PFSK-1 (cell line): ENCODE results near the gene DOCK1.

ENCODE experiments used
- FOXP2 ChIP-seq: optimal IDR thresholded peaks from 2 replicates; pipeline ENCODE3; 2011; ENCODE audit warnings: borderline replicate concordance, control low read depth, inconsistent platforms; ENCODE audit not compliant: insufficient read depth; ENCODE audit errors: extremely low read length, extremely low read depth
- POLR2AphosphoS5 ChIP-seq: IDR thresholded peaks from 2 replicates; pipeline ENCODE4 v1.6.1; 2012; ENCODE audit warnings: low read depth, mild to moderate bottlenecking, control low read depth, low read length, moderate library complexity
- REST ChIP-seq, 2 experiments: IDR thresholded peaks; 2 replicates each; pipeline versions ENCODE4 v1.6.1 to v1.8.0; 2011 to 2012; ENCODE audit warnings: low read depth in 2 of 2, low read length in 2 of 2, control low read depth in 1 of 2, inconsistent platforms in 1 of 2, mild to moderate bottlenecking in 1 of 2, moderate library complexity in 1 of 2; ENCODE audit not compliant: insufficient read depth in 1 of 2
- SIN3A ChIP-seq: IDR thresholded peaks from 2 replicates; pipeline ENCODE4 v1.6.1; 2012; ENCODE audit warnings: mild to moderate bottlenecking, low read length, moderate library complexity, borderline replicate concordance; ENCODE audit not compliant: insufficient read depth
- TAF1 ChIP-seq: IDR thresholded peaks from 2 replicates; pipeline ENCODE4 v1.6.1; 2012; ENCODE audit warnings: low read length, control low read depth, borderline replicate concordance; ENCODE audit not compliant: insufficient read depth

Gene DOCK1

GRCh38 chr10:127034034-127034633 lies 128.9 kb downstream of the DOCK1 start:
- TF ChIP-seq SIN3A (no peak), REST (IDR thresholded peaks at IDR 0.05; ENCODE audit: insufficient read depth in 1 of 2, low read depth in 2 of 2, low read length in 2 of 2) (no peak), TAF1 (no peak), FOXP2 (no peak), POLR2AphosphoS5 (no peak)

GRCh38 chr10:127034790-127035189 lies 129.6 kb downstream of the DOCK1 start:
- TF ChIP-seq POLR2AphosphoS5 (no peak), TAF1 (no peak), SIN3A (no peak), REST (IDR thresholded peaks at IDR 0.05; ENCODE audit: insufficient read depth in 1 of 2, low read depth in 2 of 2, low read length in 2 of 2) (no peak), FOXP2 (no peak)

- TF ChIP-seq POLR2AphosphoS5 (no peak), SIN3A (no peak), TAF1 (no peak), REST (IDR thresholded peaks at IDR 0.05; ENCODE audit: insufficient read depth in 1 of 2, low read depth in 2 of 2, low read length in 2 of 2) (no peak), FOXP2 (no peak)
Measured at GRCh38 chr10:127035827-127036226, 130.6 kb downstream of the DOCK1 start.

- TF ChIP-seq TAF1, result no peak
- TF ChIP-seq FOXP2, result no peak
- no peak for TF ChIP-seq SIN3A
- no peak for TF ChIP-seq REST (IDR thresholded peaks at IDR 0.05; ENCODE audit: insufficient read depth in 1 of 2, low read depth in 2 of 2, low read length in 2 of 2)
- TF ChIP-seq POLR2AphosphoS5, result no peak
Measured at GRCh38 chr10:127036987-127037386, 131.8 kb downstream of the DOCK1 start.

- no peak for TF ChIP-seq FOXP2
- TF ChIP-seq SIN3A, result no peak
- TF ChIP-seq TAF1, result no peak
- no peak for TF ChIP-seq POLR2AphosphoS5
- TF ChIP-seq REST (IDR thresholded peaks at IDR 0.05; ENCODE audit: insufficient read depth in 1 of 2, low read depth in 2 of 2, low read length in 2 of 2), result no peak
Measured at GRCh38 chr10:127039435-127039834, 134.2 kb downstream of the DOCK1 start.
